NOMO-1 (cell line): Measurements from ENCODE around the gene TF.

ENCODE experiments used
- DNase-seq, 2 experiments: peaks; one replicate each; lab custom pipeline; 2025; ENCODE audit not compliant: unreplicated experiment in 2 of 2; lab: John Stamatoyannopoulos, UW

Gene TF

DNA sequence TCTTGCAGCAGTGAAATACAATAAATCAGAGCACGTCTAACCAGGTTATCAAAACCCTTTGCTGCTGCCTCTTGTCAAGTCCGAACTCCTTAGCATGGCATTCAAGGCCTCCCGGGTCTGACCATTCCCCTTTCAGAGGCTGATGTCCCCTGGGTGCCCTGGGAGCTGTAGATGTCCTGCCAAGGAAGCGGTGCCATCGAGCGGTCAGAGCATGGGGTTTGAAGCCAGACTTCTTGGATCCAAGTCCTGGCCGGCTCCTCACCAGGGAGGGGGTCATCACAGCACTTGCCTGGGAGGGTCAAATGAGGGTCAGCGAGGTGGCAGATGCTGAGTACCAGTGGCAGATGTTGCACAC, 496 bp downstream of the TF start:
- no peak for DNase-seq

DNA sequence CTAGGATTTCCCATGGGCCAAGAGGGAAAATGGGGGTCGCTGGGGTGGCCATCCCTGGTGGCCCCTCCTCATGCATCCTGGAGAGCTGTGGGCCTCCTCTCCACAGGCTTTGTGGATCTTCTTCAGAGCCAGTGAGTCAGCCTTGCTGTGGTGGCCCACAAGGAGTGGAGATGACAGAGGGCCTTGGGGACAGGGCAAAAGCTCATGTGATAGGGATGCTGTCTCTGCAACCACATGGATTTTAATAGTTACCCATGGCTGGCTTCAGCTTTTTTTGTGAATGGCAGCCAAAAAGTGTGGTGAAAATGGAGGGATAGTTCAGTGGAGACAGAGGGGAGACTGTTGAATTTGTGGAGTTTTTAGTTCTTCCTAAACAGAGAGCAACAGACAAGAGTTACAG, 1.2 kb downstream of the TF start:
- DNase-seq = no peak

DNA sequence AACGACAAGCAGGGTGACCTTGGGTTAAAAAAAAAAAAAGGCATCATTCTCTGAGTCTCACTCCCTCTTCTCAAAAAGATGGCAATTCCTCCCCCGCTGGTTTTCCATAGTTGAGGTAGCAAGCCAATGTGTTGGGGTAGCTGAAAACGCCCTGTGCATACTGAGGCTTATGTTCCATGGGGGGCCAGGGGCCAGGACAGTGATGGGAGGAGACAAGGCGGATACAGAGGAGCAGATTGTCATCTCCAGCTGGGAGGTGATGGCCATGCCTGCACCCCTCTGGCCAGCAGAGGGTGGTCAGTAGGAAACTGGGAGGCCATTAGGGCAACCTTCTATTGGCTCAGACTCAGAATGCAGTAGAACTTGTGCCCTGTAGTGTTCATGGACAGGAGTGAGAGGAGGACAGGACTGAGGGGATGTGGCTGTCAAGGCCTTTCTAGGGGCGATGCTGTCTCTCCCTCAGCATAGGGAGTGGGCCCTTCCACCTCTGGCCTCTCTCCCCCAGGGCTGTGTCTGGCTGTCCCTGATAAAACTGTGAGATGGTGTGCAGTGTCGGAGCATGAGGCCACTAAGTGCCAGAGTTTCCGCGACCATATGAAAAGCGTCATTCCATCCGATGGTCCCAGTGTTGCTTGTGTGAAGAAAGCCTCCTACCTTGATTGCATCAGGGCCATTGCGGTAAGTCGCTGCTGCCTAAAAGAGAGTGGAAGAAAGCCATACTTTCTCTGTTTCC, 1.9 kb downstream of the TF start:
- DNase-seq = no peak

DNA sequence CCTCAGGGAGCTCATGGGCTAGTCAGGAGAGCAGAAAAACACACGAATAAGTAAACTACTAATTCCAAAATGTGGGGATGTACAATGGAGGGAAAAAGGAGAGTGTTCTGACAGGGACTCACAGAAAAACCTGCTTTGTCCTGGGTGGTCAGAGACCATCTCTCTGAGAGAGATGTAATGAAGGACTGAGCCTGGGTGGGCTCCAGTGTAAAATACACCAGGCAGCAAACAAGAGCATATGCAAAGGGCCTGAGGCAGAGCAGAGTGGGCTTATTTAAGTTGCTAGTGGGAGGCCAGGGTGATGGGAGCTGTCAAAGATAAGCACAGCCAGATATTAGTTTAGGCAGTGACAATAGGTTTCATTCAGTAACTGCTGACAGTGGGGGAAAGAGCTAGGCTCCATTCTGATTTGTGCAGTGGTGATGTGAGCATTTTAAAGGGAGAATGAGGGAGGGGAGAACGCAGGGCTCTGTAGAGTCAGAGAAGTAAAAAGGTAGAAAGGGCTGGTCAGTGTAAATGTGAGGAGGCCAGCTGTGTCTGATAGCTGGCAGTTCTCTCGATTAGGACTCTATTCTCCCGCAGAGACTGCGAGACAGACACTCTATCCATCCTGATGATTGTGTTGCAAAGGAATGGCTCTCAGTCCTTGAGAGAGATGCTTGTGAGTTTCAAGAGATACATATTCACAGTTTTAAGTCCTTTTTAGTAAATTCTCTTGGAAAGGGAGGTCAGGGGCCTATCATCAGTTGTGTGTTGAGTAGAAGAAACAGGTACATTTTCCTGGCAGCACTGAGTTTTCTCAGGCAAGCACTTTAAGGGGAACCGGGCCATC, 3.5 kb downstream of the TF start:
- no peak for DNase-seq

DNA sequence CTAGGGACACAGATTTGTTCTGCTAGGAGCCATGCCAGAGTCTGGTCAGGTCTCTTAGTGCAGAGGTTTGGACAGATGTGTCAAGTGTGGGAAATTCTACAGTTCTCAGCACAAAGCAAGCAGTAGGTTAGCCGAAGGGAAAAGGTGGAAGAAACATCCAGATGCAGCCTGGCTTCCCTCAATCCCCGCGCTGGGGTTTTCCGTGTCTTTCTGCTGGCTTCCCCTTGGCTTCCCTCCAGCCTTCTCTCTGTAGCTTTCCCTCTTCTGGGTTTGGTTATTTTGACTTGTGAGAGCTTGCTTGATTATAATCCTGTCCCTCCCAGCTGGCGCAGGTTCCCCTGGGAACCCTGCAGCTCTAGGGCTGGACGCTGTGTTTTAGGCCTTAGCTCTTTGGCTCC, 4.1 kb downstream of the TF start:
- DNase-seq = no peak

DNA sequence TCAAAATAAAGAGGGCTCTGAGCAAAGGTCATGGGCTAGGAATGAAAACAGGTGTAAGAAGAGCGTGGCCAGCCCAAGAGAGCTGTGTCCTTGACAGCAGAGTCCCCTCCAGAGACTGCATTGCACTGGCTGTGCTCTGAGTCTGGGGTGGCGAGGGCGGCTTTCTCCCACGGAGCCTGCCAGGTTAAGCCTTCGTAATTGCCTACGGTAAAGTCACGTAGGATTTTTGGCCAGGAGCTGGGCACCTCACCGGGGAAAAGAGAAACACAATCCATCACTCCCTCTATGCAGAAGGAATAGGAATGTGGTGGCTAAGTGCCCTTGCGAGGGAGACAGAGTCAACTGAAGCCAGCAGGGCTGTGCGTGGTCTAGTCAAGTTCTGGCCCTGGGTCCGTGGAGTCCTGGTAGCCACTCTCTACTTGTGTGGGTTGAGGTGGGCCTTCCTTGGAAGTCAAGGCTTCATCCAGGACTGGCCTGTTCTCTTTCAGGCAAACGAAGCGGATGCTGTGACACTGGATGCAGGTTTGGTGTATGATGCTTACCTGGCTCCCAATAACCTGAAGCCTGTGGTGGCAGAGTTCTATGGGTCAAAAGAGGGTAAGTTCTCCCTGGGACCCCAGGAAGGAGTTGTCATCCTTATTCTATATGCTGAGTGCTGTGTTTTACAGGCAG, 7.0 kb downstream of the TF start:
- no peak for DNase-seq

DNA sequence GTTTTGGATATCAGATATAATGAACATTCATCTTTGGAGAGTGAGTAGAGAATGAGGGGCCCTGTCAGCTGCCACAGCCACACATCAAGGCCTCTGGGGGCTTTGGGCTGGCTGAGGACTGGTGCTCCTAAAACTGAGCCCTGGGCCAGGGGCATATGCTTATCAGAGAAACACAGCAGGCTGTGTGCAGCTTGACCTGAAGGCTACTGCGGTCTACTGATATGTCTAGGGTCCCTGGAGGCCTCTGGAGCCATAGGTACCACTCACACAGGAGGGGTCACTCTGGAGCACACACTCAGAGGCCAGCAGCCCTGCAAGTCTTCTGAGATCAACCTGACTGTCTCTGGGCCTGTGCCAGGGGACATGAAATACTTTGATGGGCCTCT, 7.6 kb downstream of the TF start:
- no peak for DNase-seq

DNA sequence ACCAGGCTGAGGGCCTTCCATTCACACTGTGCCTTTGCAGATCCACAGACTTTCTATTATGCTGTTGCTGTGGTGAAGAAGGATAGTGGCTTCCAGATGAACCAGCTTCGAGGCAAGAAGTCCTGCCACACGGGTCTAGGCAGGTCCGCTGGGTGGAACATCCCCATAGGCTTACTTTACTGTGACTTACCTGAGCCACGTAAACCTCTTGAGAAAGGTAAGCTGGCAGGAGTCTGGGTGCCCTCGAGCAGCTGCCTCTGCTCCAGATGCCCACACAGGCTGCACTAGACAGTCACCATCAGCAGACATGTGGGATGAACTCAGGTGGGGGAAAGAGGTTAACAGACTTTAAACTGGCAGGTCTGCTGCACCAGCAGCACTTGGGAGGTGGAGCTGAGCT, 8.3 kb downstream of the TF start:
- no peak for DNase-seq

DNA sequence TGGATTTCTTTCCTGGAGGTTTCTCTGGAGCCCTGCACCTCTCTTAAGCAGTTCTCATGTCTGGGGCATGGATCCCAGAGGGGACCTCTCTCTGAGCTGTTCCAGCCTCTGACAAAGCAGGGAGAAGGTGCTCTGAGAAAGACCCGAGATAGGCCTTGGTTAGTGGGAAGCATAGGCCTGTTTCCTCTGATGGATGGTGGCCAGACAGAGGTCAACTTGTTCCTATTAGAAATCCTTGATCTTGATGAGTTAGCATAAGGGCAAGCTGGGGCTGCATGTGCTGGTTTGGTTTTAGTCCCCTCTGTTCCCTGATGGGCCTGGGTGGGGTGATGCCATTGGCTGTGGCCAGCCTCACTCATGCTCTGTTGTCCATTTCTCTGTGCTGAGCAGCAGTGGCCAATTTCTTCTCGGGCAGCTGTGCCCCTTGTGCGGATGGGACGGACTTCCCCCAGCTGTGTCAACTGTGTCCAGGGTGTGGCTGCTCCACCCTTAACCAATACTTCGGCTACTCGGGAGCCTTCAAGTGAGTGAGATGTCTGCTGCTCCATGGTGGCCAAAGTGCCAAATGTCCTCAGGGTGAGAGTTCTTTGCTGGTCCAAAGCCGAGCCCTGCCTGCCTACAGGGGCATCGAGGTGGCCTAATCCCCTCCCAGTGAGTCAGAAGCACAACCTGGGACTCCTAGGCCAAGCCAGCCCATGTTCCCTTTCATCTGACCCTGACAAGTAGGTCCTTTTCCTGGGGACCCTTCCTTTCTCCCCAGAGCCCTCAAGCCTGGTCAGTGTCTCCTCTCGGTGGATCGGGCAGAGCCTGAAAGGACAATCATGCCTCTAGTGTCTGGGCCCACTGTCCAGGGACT, 9.0 kb downstream of the TF start:
- no peak for DNase-seq

DNA sequence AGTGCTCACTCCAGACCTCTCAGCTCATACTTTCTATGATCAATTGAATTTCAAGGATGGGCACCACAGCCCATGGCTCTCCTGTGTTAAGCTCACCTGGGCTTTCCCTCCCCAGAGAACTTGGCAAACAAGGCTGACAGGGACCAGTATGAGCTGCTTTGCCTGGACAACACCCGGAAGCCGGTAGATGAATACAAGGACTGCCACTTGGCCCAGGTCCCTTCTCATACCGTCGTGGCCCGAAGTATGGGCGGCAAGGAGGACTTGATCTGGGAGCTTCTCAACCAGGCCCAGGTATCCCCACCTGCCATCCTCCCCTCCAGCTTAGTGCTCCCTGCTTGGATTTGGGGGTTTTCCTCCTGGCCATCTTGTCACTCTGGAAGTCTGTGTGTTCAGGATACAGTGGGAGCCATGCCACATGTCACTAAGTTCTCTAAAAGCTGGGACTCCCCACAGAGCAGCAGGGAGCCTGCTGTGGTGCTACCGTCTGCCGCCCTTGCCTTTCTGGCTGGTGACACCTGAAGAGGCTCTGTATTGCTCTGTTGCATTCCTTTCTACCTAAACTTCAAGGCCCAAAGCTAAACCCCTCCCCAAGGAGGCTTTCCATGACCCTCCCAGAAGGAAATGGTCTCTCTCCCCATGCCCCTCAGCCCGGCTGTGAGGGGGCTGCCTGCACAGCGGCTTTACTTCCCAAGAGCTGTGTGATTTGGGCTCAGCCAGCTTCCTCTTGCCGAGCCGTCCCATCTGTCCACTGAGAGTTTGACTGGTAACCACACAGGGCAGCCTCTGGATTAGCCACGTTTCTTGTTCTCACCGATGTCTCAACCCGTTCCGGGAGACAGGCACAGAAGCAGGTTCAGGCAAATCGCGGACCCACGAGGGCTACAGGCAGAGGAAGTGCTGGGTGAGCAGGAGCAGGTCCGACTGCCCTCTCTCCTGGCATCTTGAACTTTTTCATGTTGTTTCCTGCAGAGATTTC, 10.8 kb downstream of the TF start:
- no peak for DNase-seq

DNA sequence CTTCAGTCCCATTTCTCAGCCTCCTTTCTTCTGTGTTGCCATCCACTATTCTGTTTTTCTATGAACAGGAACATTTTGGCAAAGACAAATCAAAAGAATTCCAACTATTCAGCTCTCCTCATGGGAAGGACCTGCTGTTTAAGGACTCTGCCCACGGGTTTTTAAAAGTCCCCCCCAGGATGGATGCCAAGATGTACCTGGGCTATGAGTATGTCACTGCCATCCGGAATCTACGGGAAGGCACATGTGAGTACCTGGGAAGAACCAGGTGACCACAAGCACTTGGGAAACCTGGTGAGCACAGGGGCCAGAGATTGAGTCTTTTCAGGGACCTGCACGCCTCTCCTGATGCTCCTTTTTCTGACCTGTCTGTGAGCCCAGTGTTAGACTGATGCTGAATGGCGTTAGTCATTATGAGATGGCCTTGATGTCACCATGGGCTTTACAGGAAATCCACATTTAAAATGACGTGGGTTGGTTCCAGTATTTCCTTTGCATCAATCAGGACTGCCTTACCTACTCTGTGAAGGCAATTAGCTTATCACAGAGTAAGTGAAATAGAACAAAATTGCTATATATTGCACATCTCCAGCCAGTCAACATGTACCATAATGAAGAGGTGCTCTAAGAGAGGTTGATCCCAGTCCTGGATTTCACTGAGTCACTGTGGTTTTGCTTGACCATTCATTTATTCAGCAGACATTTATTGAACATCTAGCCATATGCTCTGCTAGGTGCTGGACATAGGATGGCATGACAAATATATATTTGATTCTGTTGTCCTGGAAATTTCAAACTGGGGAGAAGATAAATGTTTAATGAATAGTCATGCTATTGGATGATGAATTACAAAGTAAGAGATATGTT, 11.7 kb downstream of the TF start:
- no peak for DNase-seq

DNA sequence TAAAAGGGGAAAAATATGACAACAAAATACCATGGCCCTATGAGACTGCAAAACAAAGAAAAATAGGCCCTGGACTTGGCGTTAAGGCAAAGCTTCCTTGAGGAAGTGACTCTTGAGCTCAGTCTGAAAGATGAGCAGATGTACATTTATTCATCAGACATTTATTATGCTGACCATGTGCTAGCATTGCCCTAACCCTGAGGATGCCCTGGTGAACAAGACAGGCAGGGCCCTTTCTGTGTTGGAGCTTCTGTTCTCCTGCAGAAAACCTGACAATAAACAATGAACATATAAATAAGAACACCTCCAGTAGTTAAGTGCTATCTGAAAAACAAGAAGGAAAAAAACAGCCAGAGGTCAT, 12.4 kb downstream of the TF start:
- no peak for DNase-seq

DNA sequence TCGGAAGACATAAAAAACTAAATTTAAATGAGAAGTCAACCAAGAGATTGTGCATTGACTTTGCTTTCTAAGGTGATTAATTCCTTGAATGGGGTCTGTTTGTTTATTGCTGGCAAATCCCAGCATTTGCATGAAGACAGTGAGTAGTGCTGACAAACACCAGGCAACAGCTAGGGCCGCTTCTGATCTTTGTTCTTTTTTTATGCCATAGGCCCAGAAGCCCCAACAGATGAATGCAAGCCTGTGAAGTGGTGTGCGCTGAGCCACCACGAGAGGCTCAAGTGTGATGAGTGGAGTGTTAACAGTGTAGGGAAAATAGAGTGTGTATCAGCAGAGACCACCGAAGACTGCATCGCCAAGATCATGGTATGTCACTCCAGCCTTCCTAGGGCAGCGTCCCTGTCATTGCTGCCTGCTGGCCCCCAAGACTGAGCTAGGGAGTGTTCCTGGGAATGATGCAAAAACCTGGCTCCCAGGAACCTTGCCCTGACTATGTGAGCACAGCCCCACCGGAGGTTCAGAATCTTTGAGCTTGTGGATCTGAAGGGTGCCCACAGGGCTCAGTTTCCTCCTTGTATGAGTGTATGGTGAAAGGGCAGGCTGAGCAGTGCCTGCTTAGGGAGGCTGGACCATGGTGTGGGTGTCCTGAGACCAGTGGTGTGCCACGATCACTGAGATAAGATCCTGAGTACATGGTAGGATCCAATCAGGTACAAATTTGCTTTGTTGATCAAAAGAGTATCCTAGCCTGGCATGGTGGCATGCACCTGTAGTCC, 13.0 kb downstream of the TF start:
- DNase-seq = no peak

DNA sequence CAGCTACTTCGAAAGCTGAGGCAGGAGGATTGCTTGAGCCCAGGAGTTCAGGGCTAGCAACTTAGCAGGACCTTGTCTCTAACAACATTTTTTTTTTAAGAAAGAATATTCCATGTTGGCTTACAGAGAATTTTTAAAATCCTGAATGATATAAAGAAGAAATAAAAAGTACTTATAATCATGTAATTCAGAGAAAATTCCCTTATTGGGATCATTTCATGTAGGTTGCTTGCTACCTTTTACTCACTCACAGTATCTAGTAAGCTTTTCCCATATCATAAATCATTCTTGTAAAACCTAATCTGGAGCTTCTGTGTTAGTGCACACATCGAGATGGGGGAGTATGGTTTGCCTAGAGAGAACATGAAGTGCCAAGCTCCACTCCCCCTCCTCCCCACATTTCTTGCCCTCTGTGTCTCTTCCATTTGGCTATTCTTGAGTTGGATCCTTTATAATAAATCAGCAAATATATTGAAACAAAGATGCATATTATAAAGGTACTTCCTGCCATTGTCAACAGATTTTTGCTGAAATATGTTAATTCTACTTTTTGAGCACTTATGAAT, 13.6 kb downstream of the TF start:
- no peak for DNase-seq

DNA sequence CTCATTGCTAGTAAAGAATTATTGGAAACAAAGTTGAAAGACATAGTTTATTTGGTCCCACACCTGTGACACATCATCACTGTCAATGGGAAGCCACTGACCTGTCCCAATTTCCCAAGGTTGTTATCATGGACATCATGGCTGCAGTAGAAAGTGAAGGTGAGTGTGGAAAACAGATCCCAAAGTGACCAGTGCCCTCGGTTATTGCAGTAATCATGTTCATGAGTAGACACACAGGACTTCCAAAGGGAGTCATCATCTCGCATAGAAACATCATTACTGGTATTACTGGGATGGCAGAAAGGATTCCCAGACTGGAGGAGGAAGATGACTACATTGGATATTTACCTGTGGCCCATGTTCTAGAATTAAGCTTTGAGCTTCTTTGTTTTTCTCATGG, 14.7 kb downstream of the TF start:
- DNase-seq = no peak

DNA sequence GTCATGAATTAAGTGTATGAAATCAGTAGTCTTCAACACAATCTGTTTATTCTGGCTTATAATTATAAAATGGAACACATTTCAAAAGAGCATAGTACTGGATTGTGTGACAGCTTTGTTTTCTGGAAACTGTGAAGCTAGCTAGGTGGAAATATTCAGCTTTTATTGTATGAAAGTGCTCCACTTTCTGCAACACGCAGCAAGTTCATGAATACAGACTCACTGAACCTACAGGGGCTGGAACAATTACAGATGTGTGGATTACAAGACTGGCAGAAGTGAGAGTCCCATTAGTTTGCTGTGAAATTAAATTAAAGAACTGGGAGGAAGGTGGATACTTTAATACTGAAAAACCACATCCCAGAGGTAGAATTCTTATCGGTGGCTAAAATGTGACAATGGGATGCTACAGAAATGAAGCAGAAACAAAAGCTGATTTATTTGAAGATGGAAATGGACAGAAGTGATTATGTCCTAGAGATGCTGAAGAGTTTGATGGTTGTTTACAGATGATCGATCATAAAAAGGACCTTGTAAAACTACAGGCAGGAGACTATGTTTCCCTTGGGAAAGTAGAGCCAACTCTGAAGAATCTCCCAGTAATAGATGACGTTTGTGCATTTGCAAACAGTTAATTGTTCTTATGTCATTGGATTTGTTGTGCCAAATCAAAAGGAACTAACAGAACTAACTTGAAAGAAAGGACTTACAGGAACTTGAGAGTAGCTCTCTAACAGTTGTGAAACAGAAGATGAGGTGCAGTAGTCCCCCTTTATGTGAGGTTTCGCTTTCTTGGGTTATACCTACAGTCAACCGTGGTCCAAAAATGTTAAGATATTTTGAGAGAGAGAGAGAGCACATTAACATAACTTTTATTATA, 15.7 kb downstream of the TF start:
- no peak for DNase-seq

DNA sequence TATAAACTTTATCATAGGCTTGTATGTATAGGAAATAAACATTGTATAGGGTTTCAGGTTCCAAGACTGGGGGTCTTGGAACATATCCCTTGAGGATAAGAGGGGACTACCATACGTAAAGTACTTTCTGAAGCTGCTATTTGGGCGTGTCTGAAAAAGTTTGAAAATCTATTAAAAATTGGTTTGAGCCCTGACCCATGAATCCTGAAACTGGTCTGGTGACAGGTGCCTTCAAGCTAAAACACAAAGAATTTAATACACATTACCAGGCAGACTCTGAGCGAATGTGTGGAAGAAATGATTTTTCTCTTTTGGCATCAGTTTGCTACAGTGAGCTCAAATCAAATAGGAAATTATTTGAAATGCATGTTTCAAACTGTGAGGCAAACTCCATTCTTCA, 16.3 kb downstream of the TF start:
- DNase-seq = no peak
